Measurements from ENCODE around the gene MOAP1.
"Not testable (repeated sequence)": the region's sequence is repeated elsewhere in the genome, so short reads cannot be mapped to it uniquely, and the experiment has no call there.

MOAP1 gene

DNA sequence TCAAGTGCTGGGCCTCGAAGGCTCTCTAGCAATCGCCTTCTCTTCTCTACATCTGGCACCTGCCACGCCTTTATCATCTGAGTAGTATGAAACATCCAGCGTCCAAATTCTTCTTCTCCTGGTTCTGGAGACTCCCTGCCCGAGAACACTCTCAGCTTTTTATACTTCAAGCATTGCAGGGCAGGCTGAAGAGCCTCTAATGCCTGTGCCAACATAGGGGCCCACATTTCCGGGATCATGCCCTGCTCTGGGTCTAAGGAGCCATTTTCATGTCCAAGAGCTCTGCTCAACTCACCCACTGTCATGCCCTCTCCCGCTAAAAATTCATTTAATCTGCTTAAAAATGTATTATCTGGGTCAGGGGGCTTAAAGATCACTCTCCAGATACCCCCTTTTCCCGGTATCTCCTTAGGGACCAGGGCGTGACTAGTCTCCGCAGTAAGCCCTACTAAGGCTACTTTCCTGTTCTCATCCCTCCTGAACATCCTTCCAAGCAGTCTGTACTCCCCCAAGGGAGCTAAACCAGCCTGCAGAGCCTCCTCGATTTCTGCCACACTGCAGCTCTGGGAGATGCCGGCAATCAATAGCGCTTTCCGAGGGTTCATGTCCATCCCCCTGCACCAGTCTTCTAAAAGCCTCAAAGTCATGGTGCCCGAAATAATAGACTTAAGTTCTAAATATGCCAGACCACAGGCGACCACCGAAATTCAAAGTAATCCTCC is 940 bp downstream of the MOAP1 start:
- DNase-seq: no peak

DNA sequence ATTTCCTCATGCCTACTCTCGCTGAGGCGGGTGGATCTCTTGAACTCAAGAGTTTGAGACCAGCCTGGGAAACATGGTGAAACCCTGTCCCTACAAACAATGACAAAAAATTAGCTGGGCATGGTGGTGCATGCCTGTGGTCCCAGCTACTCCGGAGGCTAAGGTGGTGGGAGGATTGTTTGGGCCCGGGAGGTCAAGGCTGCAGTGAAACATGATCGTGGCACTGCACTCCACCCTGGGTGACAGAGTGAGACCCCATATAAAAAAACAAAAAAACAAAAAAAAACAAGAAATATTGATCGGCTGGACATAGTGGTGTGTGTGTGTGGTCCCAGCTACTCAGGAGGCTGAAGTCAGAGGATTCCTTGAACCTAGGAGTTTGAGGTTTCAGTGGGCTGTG is 9.2 kb downstream of the MOAP1 start:
- no peak for DNase-seq

- not testable (repeated sequence) for DNase-seq
Measured at GRCh38 chr14:93174731-93175130, 10.0 kb downstream of the MOAP1 start.

GRCh38 chr14:93173943-93174395 is 10.7 kb downstream of the MOAP1 start:
- no peak for DNase-seq

- DNase-seq: no peak
Measured at GRCh38 chr14:93171376-93171775, 13.3 kb downstream of the MOAP1 start.

GRCh38 chr14:93170141-93170540 is 14.6 kb downstream of the MOAP1 start:
- not testable (repeated sequence) for DNase-seq

GRCh38 chr14:93169619-93170018 is 15.1 kb downstream of the MOAP1 start:
- not testable (repeated sequence) for DNase-seq

DNA sequence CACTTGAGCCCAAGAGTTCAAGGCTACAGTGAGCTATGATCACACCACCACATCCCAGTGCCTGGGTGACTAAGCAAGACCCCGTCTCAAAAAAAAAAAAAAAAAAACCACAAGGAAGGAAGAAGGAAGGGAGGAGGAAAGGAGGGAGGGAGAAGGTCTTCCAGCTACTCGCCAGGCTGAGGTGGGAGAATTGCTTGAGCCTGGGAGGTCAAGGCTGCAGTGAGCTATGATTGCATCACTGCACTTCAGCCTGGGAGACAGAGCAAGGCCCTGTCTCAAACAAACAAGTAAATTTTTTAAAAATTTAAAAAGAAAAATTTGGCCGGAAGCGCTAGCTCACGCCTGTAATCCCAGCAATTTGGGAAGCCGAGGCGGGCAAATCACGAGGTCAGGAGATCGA is 16.1 kb downstream of the MOAP1 start:
- DNase-seq: not testable (repeated sequence)

DNA sequence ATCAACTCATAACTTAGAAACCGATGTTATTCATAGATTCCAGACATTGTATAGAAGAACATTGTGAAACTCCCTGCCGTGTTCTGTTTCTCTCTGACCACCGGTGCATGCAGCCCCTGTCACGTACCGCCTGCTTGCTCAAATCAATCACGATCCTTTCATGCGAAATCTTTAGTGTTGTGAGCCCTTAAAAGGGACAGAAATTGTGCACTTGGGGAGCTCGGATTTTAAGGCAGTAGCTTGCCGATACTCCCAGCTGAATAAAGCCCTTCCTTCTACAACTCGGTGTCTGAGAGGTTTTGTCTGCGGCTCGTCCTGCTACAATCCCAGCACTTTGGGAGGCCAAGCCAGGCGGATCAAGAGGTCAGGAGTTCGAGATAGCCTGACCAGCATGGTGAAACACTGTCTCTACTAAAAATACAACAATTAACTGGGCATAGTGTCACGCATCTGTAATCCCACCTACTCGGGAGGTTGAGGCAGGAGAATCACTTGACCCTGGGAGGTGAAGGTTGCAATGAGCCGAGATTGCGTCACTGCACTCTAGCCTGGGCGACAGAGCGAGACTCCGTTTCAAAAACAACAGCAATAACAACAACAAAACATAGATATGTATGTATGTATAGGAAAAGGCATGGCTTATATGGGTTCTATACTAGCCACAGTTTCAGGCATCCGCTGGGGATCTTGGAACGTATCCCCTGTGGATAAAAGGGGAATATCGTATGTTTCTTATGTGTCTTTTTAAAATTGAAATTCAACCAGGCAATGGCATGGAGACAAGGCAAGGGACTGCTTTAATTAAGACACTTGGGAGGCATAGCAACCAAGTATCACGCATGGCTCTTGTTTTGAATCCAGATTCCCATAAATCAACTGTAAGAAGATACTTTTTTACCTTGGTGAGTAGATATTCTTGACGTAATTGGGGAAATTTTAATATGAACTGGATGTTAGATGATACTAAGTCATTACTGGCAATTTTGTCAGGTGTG is 19.1 kb downstream of the MOAP1 start:
- DNase-seq: not testable (repeated sequence)

- DNase-seq: no peak
Measured at GRCh38 chr14:93163564-93163963, 21.1 kb downstream of the MOAP1 start.

- no peak for DNase-seq
Measured at GRCh38 chr14:93161411-93161940, 23.2 kb downstream of the MOAP1 start.

DNA sequence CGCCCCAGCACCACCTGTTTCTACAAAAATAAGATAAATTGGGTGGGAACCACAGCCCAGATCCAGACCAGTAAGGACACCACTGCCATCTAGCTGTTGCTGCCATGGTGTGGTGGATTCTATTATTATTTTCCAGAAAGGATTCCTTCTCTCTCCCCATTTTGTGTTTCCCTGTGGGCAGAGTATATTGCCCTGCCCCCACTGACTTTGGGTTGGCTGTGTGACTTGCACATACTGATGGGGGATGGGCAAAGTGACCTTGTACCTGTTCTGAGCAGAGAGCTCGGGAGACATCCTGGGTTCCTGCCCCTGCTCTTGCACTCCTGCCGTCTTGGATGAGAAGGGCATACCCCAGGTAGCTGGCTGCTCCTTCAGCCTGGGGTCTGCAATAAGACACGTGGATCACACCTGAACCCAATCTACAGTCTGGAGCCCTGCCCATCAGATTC is 24.3 kb downstream of the MOAP1 start:
- peak; percentile 35 for DNase-seq

DNA sequence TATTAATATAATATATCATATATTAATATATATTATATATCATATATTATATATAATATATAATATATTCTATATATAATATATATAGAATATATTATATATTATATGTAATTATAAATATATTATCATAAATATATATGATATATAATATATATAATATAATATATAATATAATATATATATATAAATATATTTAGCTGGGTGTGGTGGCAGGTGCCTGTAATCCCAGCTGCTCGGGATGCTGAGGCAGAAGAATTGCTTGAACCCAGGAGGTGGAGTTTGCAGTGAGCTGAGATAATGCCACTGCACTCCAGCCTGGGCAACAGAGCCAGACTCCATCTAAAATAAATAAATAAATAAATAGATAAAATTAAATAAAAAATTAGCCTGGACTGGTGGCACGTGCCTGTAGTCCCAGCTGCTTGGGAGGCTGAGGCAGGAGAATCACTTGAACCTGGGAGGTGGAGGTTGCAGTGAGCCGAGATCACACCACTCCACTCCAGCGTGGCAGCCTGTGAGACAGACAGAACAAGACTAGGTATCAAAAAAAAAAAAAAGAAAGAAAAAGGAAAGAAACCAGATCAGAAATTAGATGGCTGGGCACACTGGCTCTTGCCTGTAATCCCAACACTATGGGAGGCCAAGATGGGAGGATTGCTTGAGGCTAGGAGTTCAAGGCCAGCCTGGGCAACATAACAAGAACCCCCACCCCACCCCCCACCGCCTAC is 24.9 kb downstream of the MOAP1 start:
- DNase-seq: not testable (repeated sequence)

DNA sequence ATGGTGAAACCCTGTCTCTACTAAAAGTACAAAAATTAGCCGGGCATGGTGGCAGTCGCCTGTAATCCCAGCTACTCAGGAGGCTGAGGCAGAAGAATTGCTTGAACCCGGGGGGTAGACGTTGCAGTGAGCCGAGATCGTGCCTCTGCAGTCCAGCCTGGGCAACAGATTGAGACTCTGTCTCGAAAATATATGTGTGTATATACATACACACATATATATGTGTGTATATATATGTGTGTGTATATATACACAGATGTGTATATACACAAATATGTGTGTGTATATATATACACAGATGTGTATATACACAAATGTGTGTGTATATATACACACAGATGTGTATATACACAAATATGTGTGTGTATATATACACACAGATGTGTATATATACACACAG is 26.3 kb downstream of the MOAP1 start:
- not testable (repeated sequence) for DNase-seq

GRCh38 chr14:93156693-93157369 is 27.9 kb downstream of the MOAP1 start:
- no peak for DNase-seq

GRCh38 chr14:93155667-93156066 is 29.0 kb downstream of the MOAP1 start:
- DNase-seq: no peak

DNA sequence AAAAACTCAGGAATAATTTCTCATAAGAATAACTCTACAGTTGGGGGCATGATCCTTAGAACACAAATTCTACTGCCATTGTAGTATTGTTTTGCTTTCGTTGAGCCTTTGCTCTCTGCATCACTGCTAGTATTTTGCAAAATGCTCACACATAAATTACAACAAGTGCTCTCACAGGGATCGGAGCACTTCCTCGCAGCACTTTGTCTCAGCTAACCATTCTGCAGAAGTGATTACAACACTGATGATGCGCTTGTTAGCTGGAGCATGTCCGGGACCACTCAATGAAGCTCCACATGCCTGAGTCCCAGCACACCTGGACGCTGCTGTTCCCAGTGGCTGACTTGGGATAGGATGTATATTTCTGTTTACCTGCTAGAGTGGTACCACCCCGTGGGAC is 31.6 kb downstream of the MOAP1 start:
- DNase-seq: no peak

DNA sequence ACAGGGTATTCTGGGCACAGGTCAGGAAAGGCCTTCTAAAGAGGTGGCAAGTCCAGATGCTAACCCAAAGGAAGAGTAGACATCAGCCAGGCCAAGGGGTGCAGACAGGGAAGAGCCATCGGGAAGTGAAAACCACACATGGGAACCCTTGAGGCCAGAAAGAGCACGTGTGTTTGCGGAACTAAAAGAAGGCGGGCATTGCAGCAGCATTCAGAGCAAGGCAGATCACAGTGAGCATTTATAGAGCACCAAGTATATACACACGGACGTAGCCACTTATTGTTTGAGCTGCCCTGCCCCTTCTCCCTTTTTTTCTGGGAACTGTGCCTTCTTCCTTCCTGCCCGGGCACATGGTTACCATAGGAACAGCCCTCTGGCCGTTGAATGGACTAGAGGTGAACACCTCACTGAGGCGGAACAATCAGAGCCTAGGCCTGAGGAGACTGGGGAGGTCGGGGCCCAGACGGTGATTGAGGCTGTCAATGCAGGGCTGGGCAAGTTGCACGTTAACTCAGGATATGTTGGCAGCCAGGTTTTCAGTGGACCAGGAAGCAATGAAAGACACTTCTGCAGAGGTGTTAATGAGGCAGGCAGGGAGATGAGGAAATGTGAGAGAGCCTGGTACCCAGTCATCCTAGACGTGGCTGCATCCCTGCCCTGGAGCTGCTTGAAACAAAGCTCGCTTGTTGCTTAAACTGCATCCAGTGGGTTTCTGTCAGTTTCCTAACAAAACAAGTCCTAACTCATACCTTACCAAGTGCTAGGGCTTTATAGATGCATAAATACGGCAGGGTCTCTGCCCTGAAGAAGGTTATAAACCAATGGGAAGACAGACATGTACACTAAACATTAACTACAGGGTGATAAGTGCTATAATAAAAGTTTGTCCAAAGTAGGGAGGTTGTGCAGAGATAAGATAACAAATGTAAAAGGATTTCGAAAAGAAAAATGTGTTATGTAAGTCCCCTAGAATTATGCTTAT is 34.2 kb downstream of the MOAP1 start:
- no peak for DNase-seq

GRCh38 chr14:93148979-93149378 is 35.7 kb downstream of the MOAP1 start:
- DNase-seq: no peak

GRCh38 chr14:93146119-93146518 is 38.6 kb downstream of the MOAP1 start:
- no peak for DNase-seq

Data from COR-L47 (cell line).